ENCODE results near the gene MRC1. TPM values are rescaled to one million over a fixed set of nuclear protein-coding genes. Genes with fewer than 3 reads are reported as not detected.
A peak's percentile ranks its signal among the peaks of the same experiment; 100 is the strongest.
"Not testable (repeated sequence)": the region's sequence is repeated elsewhere in the genome, so short reads cannot be mapped to it uniquely, and the experiment has no call there.

Gene MRC1
- total and polyA plus RNA-seq, 2 experiments from 2014 or later = not detected

DNA sequence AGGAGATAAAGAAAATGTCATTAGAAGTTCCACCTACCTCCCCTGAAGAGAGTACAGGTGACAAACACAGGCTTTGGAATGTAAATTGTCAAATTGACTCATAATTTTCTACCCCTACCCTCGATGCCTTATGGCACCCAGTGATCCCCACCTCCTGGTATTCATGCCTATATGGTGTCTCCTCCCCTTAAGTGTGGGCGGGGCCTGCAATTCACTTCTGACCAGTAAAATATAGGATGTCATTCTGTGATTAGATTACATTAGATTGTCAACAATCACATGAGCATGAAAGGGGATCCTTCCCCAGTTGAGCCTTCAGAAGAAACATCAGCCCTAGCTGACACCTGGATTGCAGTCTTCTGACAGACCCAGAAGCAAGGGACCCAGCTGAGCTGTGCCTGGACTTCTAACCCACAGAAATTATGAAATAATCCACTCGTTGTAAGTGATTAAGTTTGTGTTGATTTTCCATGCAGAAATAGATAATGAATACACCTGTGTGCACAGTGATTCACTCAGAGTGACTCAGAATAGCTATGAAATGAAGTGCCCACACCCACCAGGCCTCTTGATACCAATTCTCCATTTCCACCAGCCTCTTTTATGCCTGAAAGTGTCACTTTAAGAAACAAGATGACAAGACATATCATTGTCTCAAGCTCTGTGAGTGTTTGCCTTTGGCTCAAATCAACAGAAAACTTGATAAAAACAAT is 134.0 kb downstream of the MRC1 start (continued):
- TF ChIP-seq STAT1 (IDR thresholded peaks at IDR 0.05; ENCODE audit: unreplicated experiment) = no peak
- TF ChIP-seq ZNF114 (CRISPR knock-in tag; IDR thresholded peaks at IDR 0.05) = no peak
- no peak for TF ChIP-seq CREB1 (CRISPR knock-in tag; IDR thresholded peaks at IDR 0.05; ENCODE audit: low read depth)
- TF ChIP-seq NANOG (IDR thresholded peaks at IDR 0.05; ENCODE audit: borderline replicate concordance) = no peak
- TF ChIP-seq, protein P1, sequence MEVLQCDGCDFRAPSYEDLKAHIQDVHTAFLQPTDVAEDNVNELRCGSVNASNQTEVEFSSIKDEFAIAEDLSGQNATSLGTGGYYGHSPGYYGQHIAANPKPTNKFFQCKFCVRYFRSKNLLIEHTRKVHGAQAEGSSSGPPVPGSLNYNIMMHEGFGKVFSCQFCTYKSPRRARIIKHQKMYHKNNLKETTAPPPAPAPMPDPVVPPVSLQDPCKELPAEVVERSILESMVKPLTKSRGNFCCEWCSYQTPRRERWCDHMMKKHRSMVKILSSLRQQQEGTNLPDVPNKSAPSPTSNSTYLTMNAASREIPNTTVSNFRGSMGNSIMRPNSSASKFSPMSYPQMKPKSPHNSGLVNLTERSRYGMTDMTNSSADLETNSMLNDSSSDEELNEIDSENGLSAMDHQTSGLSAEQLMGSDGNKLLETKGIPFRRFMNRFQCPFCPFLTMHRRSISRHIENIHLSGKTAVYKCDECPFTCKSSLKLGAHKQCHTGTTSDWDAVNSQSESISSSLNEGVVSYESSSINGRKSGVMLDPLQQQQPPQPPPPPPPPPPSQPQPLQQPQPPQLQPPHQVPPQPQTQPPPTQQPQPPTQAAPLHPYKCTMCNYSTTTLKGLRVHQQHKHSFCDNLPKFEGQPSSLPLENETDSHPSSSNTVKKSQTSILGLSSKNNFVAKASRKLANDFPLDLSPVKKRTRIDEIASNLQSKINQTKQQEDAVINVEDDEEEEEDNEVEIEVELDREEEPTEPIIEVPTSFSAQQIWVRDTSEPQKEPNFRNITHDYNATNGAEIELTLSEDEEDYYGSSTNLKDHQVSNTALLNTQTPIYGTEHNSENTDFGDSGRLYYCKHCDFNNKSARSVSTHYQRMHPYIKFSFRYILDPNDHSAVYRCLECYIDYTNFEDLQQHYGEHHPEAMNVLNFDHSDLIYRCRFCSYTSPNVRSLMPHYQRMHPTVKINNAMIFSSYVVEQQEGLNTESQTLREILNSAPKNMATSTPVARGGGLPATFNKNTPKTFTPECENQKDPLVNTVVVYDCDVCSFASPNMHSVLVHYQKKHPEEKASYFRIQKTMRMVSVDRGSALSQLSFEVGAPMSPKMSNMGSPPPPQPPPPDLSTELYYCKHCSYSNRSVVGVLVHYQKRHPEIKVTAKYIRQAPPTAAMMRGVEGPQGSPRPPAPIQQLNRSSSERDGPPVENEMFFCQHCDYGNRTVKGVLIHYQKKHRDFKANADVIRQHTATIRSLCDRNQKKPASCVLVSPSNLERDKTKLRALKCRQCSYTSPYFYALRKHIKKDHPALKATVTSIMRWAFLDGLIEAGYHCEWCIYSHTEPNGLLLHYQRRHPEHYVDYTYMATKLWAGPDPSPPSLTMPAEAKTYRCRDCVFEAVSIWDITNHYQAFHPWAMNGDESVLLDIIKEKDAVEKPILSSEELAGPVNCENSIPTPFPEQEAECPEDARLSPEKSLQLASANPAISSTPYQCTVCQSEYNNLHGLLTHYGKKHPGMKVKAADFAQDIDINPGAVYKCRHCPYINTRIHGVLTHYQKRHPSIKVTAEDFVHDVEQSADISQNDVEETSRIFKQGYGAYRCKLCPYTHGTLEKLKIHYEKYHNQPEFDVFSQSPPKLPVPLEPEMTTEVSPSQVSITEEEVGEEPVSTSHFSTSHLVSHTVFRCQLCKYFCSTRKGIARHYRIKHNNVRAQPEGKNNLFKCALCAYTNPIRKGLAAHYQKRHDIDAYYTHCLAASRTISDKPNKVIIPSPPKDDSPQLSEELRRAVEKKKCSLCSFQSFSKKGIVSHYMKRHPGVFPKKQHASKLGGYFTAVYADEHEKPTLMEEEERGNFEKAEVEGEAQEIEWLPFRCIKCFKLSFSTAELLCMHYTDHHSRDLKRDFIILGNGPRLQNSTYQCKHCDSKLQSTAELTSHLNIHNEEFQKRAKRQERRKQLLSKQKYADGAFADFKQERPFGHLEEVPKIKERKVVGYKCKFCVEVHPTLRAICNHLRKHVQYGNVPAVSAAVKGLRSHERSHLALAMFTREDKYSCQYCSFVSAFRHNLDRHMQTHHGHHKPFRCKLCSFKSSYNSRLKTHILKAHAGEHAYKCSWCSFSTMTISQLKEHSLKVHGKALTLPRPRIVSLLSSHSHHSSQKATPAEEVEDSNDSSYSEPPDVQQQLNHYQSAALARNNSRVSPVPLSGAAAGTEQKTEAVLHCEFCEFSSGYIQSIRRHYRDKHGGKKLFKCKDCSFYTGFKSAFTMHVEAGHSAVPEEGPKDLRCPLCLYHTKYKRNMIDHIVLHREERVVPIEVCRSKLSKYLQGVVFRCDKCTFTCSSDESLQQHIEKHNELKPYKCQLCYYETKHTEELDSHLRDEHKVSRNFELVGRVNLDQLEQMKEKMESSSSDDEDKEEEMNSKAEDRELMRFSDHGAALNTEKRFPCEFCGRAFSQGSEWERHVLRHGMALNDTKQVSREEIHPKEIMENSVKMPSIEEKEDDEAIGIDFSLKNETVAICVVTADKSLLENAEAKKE (CRISPR knock-in tag; IDR thresholded peaks at IDR 0.05) = no peak
- TF ChIP-seq EZH2phosphoT487 (IDR thresholded peaks at IDR 0.05; ENCODE audit: unreplicated experiment) = no peak

DNA sequence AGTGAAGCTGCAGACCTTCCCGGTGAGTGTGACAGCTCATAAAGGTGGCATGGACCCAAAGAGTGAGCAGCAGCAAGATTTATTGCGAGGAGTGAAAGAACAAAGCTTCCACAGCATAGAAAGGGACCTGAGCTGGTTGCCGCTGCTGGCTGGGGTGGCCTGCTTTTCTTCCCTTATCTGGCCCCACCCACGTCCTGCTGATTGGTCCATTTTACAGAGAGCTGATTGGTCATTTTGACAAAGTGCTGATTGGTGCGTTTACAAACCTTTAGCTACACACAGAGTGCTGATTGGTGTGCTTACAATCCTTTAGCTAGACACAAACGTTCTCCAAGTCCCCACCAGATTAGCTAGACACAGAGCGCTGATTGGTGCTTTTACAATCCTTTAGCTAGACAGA is 141.1 kb downstream of the MRC1 start:
- H3K4me1 ChIP-seq (ENCODE audit: insufficient read depth); H3K27me3 ChIP-seq (ENCODE audit: insufficient read depth); H3K4me3 ChIP-seq; H3K4me3 Mint-ChIP-seq; ATAC-seq; H2AFZ ChIP-seq; H3F3A ChIP-seq (replicated peaks; ENCODE audit: low read depth); H3K9me3 Mint-ChIP-seq; H3K4me1 Mint-ChIP-seq; H3K4me2 ChIP-seq; H3K79me2 ChIP-seq (replicated peaks; ENCODE audit: insufficient read depth); H3K36me3 Mint-ChIP-seq (ENCODE audit: low read depth); H3K9me2 ChIP-seq (ENCODE audit: insufficient read depth); H3K27ac ChIP-seq (ENCODE audit: low read depth); H3K36me3 ChIP-seq (ENCODE audit: insufficient read depth); H3K27me3 Mint-ChIP-seq (ENCODE audit: insufficient read depth, low read depth, poor library complexity); H4K20me1 ChIP-seq (replicated peaks; ENCODE audit: insufficient read depth); DNase-seq (ENCODE audit: low spot score): not testable (repeated sequence)
- H3K27ac Mint-ChIP-seq = 0 out of 2 replicates have a peak overlapping the region, but pooled peaks have one; percentile 47

Data from GM23338 (cell line).